Fibroblast of lung (primary cell): ENCODE results near the gene TMEM184A. TPM values are rescaled to one million over a fixed set of nuclear protein-coding genes. Genes with fewer than 3 reads are reported as not detected.
"Not testable (repeated sequence)": the region's sequence is repeated elsewhere in the genome, so short reads cannot be mapped to it uniquely, and the experiment has no call there.

ENCODE experiments used
- DNase-seq, 2 donors: peaks; one replicate each; pipeline versions ENCODE4 v3.0.0 to v3.0.0-alpha.2; 2010; ENCODE audit warnings: low read depth in 2 of 2
- H2AFZ ChIP-seq: 2 replicates; pipeline ENCODE4 v1.5.1; 2012; ENCODE audit warnings: low read length, control low read depth, inconsistent platforms
- H3K27ac ChIP-seq: 2 replicates; pipeline ENCODE4 v1.5.1; 2011; ENCODE audit warnings: low read length, control low read depth; ENCODE audit not compliant: insufficient read depth
- H3K27me3 ChIP-seq: 2 replicates; pipeline ENCODE4 v1.5.1; 2011; ENCODE audit warnings: mild to moderate bottlenecking, low read length; ENCODE audit not compliant: control insufficient read depth, insufficient read depth
- H3K36me3 ChIP-seq: 2 replicates; pipeline ENCODE4 v1.5.1; 2011; ENCODE audit warnings: low read length; ENCODE audit not compliant: control insufficient read depth, insufficient read depth
- H3K4me1 ChIP-seq: 2 replicates; pipeline ENCODE4 v1.5.1; 2011; ENCODE audit warnings: low read length; ENCODE audit not compliant: control insufficient read depth, insufficient read depth; ENCODE audit errors: extremely low read depth
- H3K4me2 ChIP-seq: 2 replicates; pipeline ENCODE4 v1.5.1; 2011; ENCODE audit warnings: low read length, control low read depth; ENCODE audit not compliant: insufficient read depth; ENCODE audit errors: extremely low read depth
- H3K4me3 ChIP-seq, 4 experiments: fragments of 200-600 bp in 1 of 4; sonication (generic) in 1 of 4; replicated peaks in 1 of 4; 2 replicates each; pipeline ENCODE4 v1.5.1; 2011 to 2016; ENCODE audit warnings: low read length in 4 of 4, low read depth in 3 of 4, mild to moderate bottlenecking in 3 of 4, control low read depth in 2 of 4, inconsistent platforms in 1 of 4, mixed read lengths in 1 of 4; ENCODE audit not compliant: insufficient read depth in 1 of 4; ENCODE audit errors: control extremely low read depth in 1 of 4
- H3K79me2 ChIP-seq: 2 replicates; pipeline ENCODE4 v1.5.1; 2012; ENCODE audit warnings: mild to moderate bottlenecking, low read length, inconsistent platforms; ENCODE audit not compliant: control insufficient read depth, insufficient read depth
- H3K9ac ChIP-seq: 2 replicates; pipeline ENCODE4 v1.5.1; 2011; ENCODE audit warnings: mild to moderate bottlenecking, low read length, control low read depth; ENCODE audit not compliant: insufficient read depth
- H3K9me3 ChIP-seq: 2 replicates; pipeline ENCODE4 v1.5.1; 2012; ENCODE audit warnings: low read depth, low read length; ENCODE audit not compliant: control insufficient read depth, insufficient read depth
- H4K20me1 ChIP-seq: 2 replicates; pipeline ENCODE4 v1.5.1; 2011; ENCODE audit warnings: low read length; ENCODE audit not compliant: control insufficient read depth, insufficient read depth; ENCODE audit errors: extremely low read depth
- EZH2 ChIP-seq: IDR thresholded peaks from 2 replicates; pipeline ENCODE4 v1.5.1; 2012; ENCODE audit warnings: low read length, control low read depth, mild to moderate bottlenecking; ENCODE audit errors: missing control alignments
- polyA plus RNA-seq, 2 donors: library from polyadenylated mRNA; depleted of rRNA in 1 of 2; stranded (reverse) in 1 of 2; unstranded in 1 of 2; fragments of >200 nt; gene quantifications; 2 replicates each; pipeline ENCODE4 v1.2.1, GENCODE V29; 2011 to 2012; ENCODE audit warnings: missing spikeins in 1 of 2
- total RNA-seq: library from RNA; depleted of rRNA; stranded (reverse); fragments of >200 nt; gene quantifications from 2 replicates; pipeline ENCODE4 v1.2.1, GENCODE V29; 2014
- TF ChIP-seq, protein P1 (sequence below), 2 donors: IDR thresholded peaks in 1 of 2; conservative IDR thresholded peaks in 1 of 2; 1 replicate in 1 of 2; 2 replicates in 1 of 2; pipeline ENCODE4 v1.5.1; 2011 to 2012; ENCODE audit warnings: low read length in 2 of 2, control low read depth in 1 of 2, inconsistent platforms in 1 of 2, low read depth in 1 of 2, mild to moderate bottlenecking in 1 of 2

The TMEM184A gene
- total and polyA plus RNA-seq, 2 donors (not counting 1 experiment from before 2014, with no cell fraction given), result under 0.01 to 0.05 TPM

GRCh38 chr7:1516586-1517251, 39.3 kb downstream of the TMEM184A start:
- Histone ChIP-seq H3K9me3 (no peaks in the 10 kb centered on the region), H3K4me2 (no peak overlapping the region), H3K27me3 (no peaks in the 10 kb centered on the region), H3K4me3 (no peak overlapping the region), H3K27ac (no peak overlapping the region), H4K20me1 (no peaks in the 10 kb centered on the region), H2AFZ (no peak overlapping the region), H3K36me3 (no peaks in the 10 kb centered on the region), H3K4me1 (peaks cover 5% of the 10 kb centered on the region), H3K79me2 (no peaks in the 10 kb centered on the region), H3K9ac (no peak overlapping the region)
- no peak for TF ChIP-seq EZH2
- TF ChIP-seq, protein P1, sequence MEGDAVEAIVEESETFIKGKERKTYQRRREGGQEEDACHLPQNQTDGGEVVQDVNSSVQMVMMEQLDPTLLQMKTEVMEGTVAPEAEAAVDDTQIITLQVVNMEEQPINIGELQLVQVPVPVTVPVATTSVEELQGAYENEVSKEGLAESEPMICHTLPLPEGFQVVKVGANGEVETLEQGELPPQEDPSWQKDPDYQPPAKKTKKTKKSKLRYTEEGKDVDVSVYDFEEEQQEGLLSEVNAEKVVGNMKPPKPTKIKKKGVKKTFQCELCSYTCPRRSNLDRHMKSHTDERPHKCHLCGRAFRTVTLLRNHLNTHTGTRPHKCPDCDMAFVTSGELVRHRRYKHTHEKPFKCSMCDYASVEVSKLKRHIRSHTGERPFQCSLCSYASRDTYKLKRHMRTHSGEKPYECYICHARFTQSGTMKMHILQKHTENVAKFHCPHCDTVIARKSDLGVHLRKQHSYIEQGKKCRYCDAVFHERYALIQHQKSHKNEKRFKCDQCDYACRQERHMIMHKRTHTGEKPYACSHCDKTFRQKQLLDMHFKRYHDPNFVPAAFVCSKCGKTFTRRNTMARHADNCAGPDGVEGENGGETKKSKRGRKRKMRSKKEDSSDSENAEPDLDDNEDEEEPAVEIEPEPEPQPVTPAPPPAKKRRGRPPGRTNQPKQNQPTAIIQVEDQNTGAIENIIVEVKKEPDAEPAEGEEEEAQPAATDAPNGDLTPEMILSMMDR (conservative IDR thresholded peaks at IDR 0.05 in 1 of 2, IDR thresholded peaks at IDR 0.05 in 1 of 2; ENCODE audit: low read depth in 1 of 2, low read length in 2 of 2), result no peak
- DNase-seq, result no peak

DNA sequence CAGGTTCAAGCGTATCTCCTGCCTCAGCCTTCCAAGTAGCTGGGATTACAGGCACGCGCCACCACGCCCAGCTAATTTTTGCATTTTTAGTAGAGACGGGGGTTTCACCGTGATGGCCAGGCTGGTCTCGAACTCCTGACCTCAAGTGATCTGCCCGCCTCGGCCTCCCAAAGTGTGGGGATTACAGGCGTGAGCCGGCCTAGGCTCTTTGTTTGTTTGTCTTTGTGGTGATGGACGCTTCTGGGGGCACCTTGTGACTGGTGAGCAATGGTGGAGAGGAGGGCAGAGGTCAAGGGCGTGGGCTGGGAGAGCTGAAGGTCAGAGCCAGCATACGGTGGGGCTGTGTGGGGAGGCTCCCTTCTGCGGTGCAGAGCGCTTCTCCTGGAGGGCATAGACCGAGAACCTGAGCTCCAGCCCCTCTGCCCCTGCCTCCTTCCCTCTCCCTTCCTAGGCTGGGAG, 40.5 kb downstream of the TMEM184A start:
- not testable (repeated sequence) for H3K9me3 ChIP-seq, H3K4me3 ChIP-seq, H4K20me1 ChIP-seq, H3K79me2 ChIP-seq, H3K4me1 ChIP-seq, H3K36me3 ChIP-seq, H3K27ac ChIP-seq, H3K9ac ChIP-seq, H2AFZ ChIP-seq, H3K27me3 ChIP-seq, H3K4me2 ChIP-seq
- peak in 1 of 2 donors; percentile 37 for DNase-seq

- Histone ChIP-seq H3K4me2 (no peak overlapping the region), H3K9ac (no peak overlapping the region), H3K4me3 (no peak overlapping the region), H4K20me1 (no peaks in the 10 kb centered on the region), H2AFZ (no peak overlapping the region), H3K36me3 (no peaks in the 10 kb centered on the region), H3K4me1 (peaks cover 5% of the 10 kb centered on the region), H3K27me3 (no peaks in the 10 kb centered on the region), H3K79me2 (no peaks in the 10 kb centered on the region), H3K27ac (no peak overlapping the region), H3K9me3 (no peaks in the 10 kb centered on the region)
- no peak for DNase-seq
- TF ChIP-seq, protein P1 (conservative IDR thresholded peaks at IDR 0.05 in 1 of 2, IDR thresholded peaks at IDR 0.05 in 1 of 2; ENCODE audit: low read depth in 1 of 2, low read length in 2 of 2), result no peak
- no peak for TF ChIP-seq EZH2
Observed at GRCh38 chr7:1514995-1515401, 41.0 kb downstream of the TMEM184A start.
